ENCODE data around the gene SERPINB10. TPM values are rescaled to one million over a fixed set of nuclear protein-coding genes. Genes with fewer than 3 reads are reported as not detected.

Gene SERPINB10
- total RNA-seq, 4 donors from 2014 or later: 0.22 TPM; not detected in 3

- no peaks in the 10 kb centered on the region for H3K36me3 ChIP-seq
- H3K4me1 ChIP-seq: no peaks in the 10 kb centered on the region
- no peaks in the 10 kb centered on the region for H3K9me3 ChIP-seq
- DNase-seq (ENCODE audit: low spot score in 2 of 2): no peak
- no peaks in the 10 kb centered on the region for H3K27me3 ChIP-seq
- no peak overlapping the region for H3K27ac ChIP-seq
- no peak overlapping the region for H3K4me3 ChIP-seq
- 89 to 100% methylated on average over 1 of the region's 1 CpG for WGBS, 2 donors
- TF ChIP-seq CTCF (IDR thresholded peaks at IDR 0.05): no peak
- no peak for TF ChIP-seq EP300 (IDR thresholded peaks at IDR 0.05)
- no peak for TF ChIP-seq POLR2A (IDR thresholded peaks at IDR 0.05)
These were observed 1.7 kb upstream of the SERPINB10 start for GRCh38 chr18:63906056-63906455.

DNA sequence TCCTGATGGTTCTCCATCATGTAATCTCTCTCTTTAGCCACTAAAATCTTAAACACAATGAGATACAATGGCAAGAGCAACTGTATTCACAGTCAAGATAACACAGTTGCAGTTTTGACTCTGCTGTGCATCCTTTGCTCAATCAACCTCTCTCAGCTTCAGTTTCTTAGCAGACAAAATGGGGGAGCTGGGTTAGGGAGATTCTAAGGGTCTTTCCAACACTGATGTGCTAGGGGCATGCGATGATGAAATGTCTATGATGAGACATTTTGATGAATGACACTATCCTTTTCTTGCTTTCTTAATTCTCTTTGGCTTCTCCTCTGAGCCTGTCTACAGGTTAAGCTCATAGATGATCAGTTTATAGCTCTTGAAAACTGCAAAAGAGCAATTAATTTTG is 1.1 kb downstream of the SERPINB10 start:
- Histone ChIP-seq H3K4me1 (no peaks in the 10 kb centered on the region), H3K4me3 (no peak overlapping the region), H3K9me3 (no peaks in the 10 kb centered on the region), H3K27me3 (no peaks in the 10 kb centered on the region), H3K27ac (no peak overlapping the region), H3K36me3 (no peaks in the 10 kb centered on the region)
- TF ChIP-seq CTCF (IDR thresholded peaks at IDR 0.05) (no peak), POLR2A (IDR thresholded peaks at IDR 0.05) (no peak), EP300 (IDR thresholded peaks at IDR 0.05) (no peak)
- DNase-seq (ENCODE audit: low spot score in 2 of 2): no peak
- 87 to 100% methylated on average over 1 of the region's 1 CpG for WGBS, 2 donors

DNA sequence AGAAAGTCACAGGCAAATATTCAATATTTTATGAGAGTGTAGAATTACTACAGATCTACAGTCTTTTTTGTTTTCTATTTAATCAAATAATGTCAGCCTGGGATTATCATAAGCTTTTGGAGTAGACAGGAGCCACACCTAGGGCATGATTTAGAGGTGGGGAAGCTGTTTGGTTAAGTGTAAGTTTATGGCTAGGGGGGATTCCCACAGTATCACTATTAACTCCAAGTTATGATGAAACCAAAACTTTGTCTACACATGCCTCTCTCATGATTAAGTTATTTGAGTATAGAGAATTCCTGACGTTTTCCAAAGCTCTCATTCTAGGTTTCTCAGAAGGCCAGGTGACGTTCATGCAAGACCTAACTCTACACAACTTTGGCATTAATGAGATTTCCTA is 2.1 kb downstream of the SERPINB10 start:
- 74 to 75% methylated on average over 2 of the region's 2 CpGs for WGBS, 2 donors
- H3K36me3 ChIP-seq: no peaks in the 10 kb centered on the region
- no peaks in the 10 kb centered on the region for H3K9me3 ChIP-seq
- no peaks in the 10 kb centered on the region for H3K4me1 ChIP-seq
- no peak for DNase-seq (ENCODE audit: low spot score in 2 of 2)
- TF ChIP-seq CTCF (IDR thresholded peaks at IDR 0.05) (no peak), EP300 (IDR thresholded peaks at IDR 0.05) (no peak), POLR2A (IDR thresholded peaks at IDR 0.05) (no peak)
- H3K27me3 ChIP-seq: no peaks in the 10 kb centered on the region
- H3K27ac ChIP-seq: no peak overlapping the region
- no peak overlapping the region for H3K4me3 ChIP-seq

GRCh38 chr18:63917817-63918216 is 10.1 kb downstream of the SERPINB10 start:
- H3K27ac ChIP-seq: no peak overlapping the region
- WGBS, 2 donors: 85 to 89% methylated on average over 5 of the region's 5 CpGs
- no peaks in the 10 kb centered on the region for H3K27me3 ChIP-seq
- H3K36me3 ChIP-seq: no peaks in the 10 kb centered on the region
- H3K4me1 ChIP-seq: no peaks in the 10 kb centered on the region
- no peak for TF ChIP-seq CTCF (IDR thresholded peaks at IDR 0.05)
- TF ChIP-seq EP300 (IDR thresholded peaks at IDR 0.05): no peak
- TF ChIP-seq POLR2A (IDR thresholded peaks at IDR 0.05): no peak
- no peak for DNase-seq (ENCODE audit: low spot score in 2 of 2)
- H3K9me3 ChIP-seq: no peaks in the 10 kb centered on the region
- H3K4me3 ChIP-seq: no peak overlapping the region

DNA sequence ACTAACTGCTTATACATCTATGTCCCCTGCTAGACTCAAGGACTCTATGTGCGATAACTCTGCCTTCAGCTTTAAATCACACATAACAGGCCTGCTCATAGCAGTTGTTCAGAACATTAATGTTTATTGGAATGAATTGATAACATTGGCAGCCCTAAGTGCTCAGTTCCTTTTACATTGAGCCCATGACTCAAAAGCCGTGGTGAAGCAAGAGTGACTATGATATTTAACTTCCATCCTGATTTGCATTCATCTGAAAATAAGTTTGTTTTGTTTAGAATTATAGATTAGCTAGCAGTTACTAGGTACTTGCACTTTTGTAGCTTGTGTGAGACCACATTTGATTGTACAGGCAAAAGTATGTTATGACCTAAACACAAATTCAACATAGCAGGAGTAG is 14.3 kb downstream of the SERPINB10 start:
- no peak for DNase-seq (ENCODE audit: low spot score in 2 of 2)
- Histone ChIP-seq H3K27me3 (no peaks in the 10 kb centered on the region), H3K36me3 (no peaks in the 10 kb centered on the region), H3K9me3 (no peaks in the 10 kb centered on the region), H3K4me1 (no peaks in the 10 kb centered on the region), H3K4me3 (no peak overlapping the region), H3K27ac (no peak overlapping the region)
- 91 to 93% methylated on average over 2 of the region's 2 CpGs for WGBS, 2 donors
- TF ChIP-seq POLR2A (IDR thresholded peaks at IDR 0.05) (no peak), CTCF (IDR thresholded peaks at IDR 0.05) (no peak), EP300 (IDR thresholded peaks at IDR 0.05) (no peak)
